MCF 10A (cell line): Measurements from ENCODE around the gene NTHL1. TPM values are rescaled to one million over a fixed set of nuclear protein-coding genes. Genes with fewer than 3 reads are reported as not detected.

ENCODE experiments used
- Bru-seq: library from RNA; stranded (reverse); fragments of 400-500 nt; gene quantifications from one replicate; lab custom pipeline; 2021; lab: Mats Ljungman, UMichigan
- BruChase-seq, 2 experiments: library from RNA; stranded (reverse); fragments of 400-500 nt; gene quantifications; one replicate each; lab custom pipeline; 2021; lab: Mats Ljungman, UMichigan
- BruUV-seq: library from RNA; stranded (reverse); fragments of 400-500 nt; replicated peaks from 2 replicates; lab custom pipeline; 2021; lab: Mats Ljungman, UMichigan
- CTCF ChIA-PET: fragments of 300-600 bp; sonication (Branson Sonifier 250); formaldehyde crosslinking; extraction: SDS; loops from one replicate; lab custom pipeline; 2021; ENCODE audit warnings: antibody characterized with exemption, inconsistent platforms; lab: Yijun Ruan, JAX
- POLR2A ChIA-PET: fragments of 300-600, 350-650 bp; sonication (Branson Sonifier 250); formaldehyde crosslinking; extraction: SDS; loops from one replicate; lab custom pipeline; 2020; ENCODE audit warnings: antibody characterized with exemption, inconsistent platforms; lab: Yijun Ruan, JAX
- DNase-seq: peaks from one replicate; pipeline ENCODE4 v3.0.0-alpha.2; 2018; ENCODE audit not compliant: unreplicated experiment
- H3K27ac Mint-ChIP-seq: one replicate; pipeline ENCODE4 v1.8.0; 2022; ENCODE audit warnings: mild to moderate bottlenecking, low read depth, mixed read lengths; ENCODE audit not compliant: unreplicated experiment
- H3K27me3 Mint-ChIP-seq: one replicate; pipeline ENCODE4 v1.8.0; 2022; ENCODE audit warnings: mixed read lengths; ENCODE audit not compliant: insufficient read depth, unreplicated experiment
- H3K36me3 Mint-ChIP-seq: one replicate; pipeline ENCODE4 v1.8.0; 2022; ENCODE audit warnings: mild to moderate bottlenecking, moderate library complexity, mixed read lengths; ENCODE audit not compliant: insufficient read depth, unreplicated experiment
- H3K4me1 Mint-ChIP-seq: one replicate; pipeline ENCODE4 v1.8.0; 2022; ENCODE audit warnings: mixed read lengths; ENCODE audit not compliant: insufficient read depth, unreplicated experiment
- H3K4me3 Mint-ChIP-seq: one replicate; pipeline ENCODE4 v1.8.0; 2022; ENCODE audit warnings: mild to moderate bottlenecking, moderate library complexity, mixed read lengths; ENCODE audit not compliant: unreplicated experiment
- H3K9me3 Mint-ChIP-seq: one replicate; pipeline ENCODE4 v1.8.0; 2022; ENCODE audit warnings: mixed read lengths; ENCODE audit not compliant: unreplicated experiment
- intact Hi-C: fragments of 100-400 bp; cut with micrococcal nuclease; formaldehyde crosslinking; loops from 2 replicates; pipeline ENCODE4 v1.14.1; 2022
- long read RNA-seq: library from polyadenylated mRNA; stranded (forward); transcript quantifications from one replicate; pipeline ENCODE4 v2.0.0, GENCODE V29; 2022
- total RNA-seq: library from RNA; stranded (reverse); gene quantifications from 2 replicates; pipeline ENCODE4 v1.2.3, GENCODE V29; 2022
- TF ChIP-seq, protein P1 (sequence below): fragments of 200-600 bp; IDR thresholded peaks from one replicate; pipeline ENCODE4 v1.8.0; 2022; ENCODE audit warnings: antibody characterized with exemption, mild to moderate bottlenecking; ENCODE audit not compliant: unreplicated experiment

Gene NTHL1
- 16.4 and 17.7 TPM in 2 replicates for total RNA-seq
- percentile 23 among the genes with signal in this experiment for Bru-seq, nascent RNA
- percentile 34 among the genes with signal in this experiment for BruChase-seq, experiment 1, labeled RNA remaining after a 6-hour chase
- BruChase-seq, experiment 2, labeled RNA remaining after a 2-hour chase: percentile 28 among the genes with signal in this experiment
- long read RNA-seq, transcript NTHL1-201 (6 exons, 1,067 nt): major isoform, 38 of 42 reads
- long read RNA-seq, partial matches to known transcripts: 0 of 42 reads
- long read RNA-seq, other reads (novel, unspliced or antisense): 4 of 42 reads

GRCh38 chr16:2047330-2048115 is at the start of gene NTHL1, which contains the start of gene TSC2:
TSS of gene NTHL1 (minus strand) at chr16:2047834. CDS start at chr16:2047823, 11 bp downstream.
TSS of gene TSC2 (plus strand) at chr16:2047985. CDS start at chr16:2048616, 631 bp downstream.
- intact Hi-C loops: no loop called here
- peak within 1 kb of the TSS; percentile 63 for H3K27ac Mint-ChIP-seq
- H3K9me3 Mint-ChIP-seq: no peaks in the 10 kb centered on the region
- CTCF ChIA-PET: interaction anchor here (0.6 to 3.4 kb wide), 10 partner anchors 9 to 205 kb away, joined by 3 to 15 read pairs (median 4); no protein-coding TSS in a partner anchor
- TF ChIP-seq, protein P1, sequence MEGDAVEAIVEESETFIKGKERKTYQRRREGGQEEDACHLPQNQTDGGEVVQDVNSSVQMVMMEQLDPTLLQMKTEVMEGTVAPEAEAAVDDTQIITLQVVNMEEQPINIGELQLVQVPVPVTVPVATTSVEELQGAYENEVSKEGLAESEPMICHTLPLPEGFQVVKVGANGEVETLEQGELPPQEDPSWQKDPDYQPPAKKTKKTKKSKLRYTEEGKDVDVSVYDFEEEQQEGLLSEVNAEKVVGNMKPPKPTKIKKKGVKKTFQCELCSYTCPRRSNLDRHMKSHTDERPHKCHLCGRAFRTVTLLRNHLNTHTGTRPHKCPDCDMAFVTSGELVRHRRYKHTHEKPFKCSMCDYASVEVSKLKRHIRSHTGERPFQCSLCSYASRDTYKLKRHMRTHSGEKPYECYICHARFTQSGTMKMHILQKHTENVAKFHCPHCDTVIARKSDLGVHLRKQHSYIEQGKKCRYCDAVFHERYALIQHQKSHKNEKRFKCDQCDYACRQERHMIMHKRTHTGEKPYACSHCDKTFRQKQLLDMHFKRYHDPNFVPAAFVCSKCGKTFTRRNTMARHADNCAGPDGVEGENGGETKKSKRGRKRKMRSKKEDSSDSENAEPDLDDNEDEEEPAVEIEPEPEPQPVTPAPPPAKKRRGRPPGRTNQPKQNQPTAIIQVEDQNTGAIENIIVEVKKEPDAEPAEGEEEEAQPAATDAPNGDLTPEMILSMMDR: peak; percentile 39
- peaks cover 23% of the 10 kb centered on the region for H3K4me1 Mint-ChIP-seq
- no peaks in the 10 kb centered on the region for H3K27me3 Mint-ChIP-seq
- no TSS peak for BruUV-seq
- DNase-seq: peak; percentile 95
- POLR2A ChIA-PET: interaction anchor here (0.6 to 3.0 kb wide), 23 partner anchors 9 to 1622 kb away, joined by 3 to 33 read pairs (median 5); partner anchors contain the start of genes MLST8, NHERF2, RAB11FIP3 and RPS2
- peaks cover 23% of the 10 kb centered on the region for H3K36me3 Mint-ChIP-seq
- peak within 1 kb of the TSS; percentile 86 for H3K4me3 Mint-ChIP-seq

DNA sequence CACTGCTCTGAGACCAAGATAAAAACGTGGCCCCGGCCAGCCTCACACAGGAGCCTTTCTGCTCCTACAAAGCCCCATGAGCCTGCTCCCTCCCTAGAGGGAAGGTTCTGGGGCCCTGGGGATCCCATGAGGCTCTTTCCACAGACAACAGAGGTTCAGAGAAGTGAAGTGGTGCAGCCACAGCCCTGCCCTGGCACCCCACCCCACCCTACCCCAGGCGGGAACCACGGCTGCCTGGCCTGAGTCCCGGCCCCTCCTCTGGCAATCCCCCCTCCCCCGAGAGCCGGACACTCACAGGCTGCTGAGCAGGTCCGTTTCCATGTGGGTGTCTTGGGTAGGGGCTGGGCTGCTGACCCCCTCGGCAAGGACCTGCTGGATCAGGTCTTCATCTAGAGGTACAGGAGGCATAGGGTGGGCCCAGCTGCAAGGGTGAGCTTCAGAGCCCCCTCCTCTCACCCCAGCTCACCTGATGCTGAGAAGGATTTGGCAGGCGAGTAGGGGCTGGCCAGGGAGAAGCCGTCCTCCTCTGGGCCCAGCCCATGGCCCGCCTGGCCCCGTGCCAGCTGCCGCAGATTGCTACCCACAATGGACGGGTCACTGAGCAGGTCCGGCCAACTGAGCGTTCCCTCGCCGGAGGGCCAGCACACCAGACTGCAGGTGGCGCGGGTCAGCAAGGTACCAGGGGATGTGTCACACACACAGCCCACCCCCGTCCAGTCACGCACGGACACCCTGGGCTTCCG is 49.4 kb upstream of the NTHL1 start:
- ChIA-PET POLR2A (no interaction called here), CTCF (interaction anchor here (0.6 kb wide), 1 partner anchor 197 kb away, joined by 3 read pairs; no protein-coding TSS in a partner anchor)
- Mint-ChIP-seq H3K36me3 (peaks cover 58% of the 10 kb centered on the region), H3K27me3 (no peaks in the 10 kb centered on the region), H3K27ac (no peak overlapping the region), H3K4me3 (no peak overlapping the region), H3K9me3 (no peaks in the 10 kb centered on the region), H3K4me1 (no peaks in the 10 kb centered on the region)
- TF ChIP-seq, protein P1: no peak
- no peak for DNase-seq
- no TSS peak for BruUV-seq
- intact Hi-C loops: no loop called here

DNA sequence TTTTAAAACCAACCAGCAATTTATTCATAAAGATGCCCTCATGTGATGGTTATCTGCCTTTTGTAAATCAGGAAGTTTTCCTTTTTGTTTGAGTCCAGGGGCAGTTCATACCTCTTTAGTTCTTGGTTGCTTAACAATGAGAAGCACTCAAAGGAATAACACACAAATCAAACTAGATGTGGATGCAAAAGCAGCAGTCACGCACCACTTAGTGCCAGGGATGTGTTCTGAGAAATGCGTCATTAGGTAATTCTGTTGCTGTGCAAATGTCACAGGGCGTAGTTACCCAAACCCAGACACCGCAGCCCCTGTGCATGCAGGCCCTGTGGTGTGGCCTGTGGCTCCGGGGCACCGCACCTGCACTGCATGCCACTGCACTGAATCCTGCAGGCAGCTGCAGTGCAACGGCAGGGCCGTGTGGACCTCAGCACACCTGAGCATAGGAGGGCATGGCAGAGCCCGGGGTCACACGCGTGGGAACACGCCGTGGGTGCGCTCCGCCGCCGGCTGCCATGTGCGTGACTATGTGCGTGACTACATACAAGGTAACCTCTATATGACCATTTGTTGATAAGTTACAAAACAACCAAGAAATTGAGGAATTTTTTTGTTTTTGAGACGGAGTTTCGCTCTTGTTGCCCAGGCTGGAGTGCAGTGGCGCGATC is 48.4 kb upstream of the NTHL1 start:
- POLR2A ChIA-PET: no interaction called here
- Mint-ChIP-seq H3K4me1 (no peaks in the 10 kb centered on the region), H3K36me3 (peaks cover 58% of the 10 kb centered on the region), H3K27me3 (no peaks in the 10 kb centered on the region), H3K4me3 (no peak overlapping the region), H3K27ac (no peak overlapping the region), H3K9me3 (no peaks in the 10 kb centered on the region)
- TF ChIP-seq, protein P1: no peak
- BruUV-seq: no TSS peak
- intact Hi-C loops: no loop called here
- CTCF ChIA-PET: no interaction called here
- no peak for DNase-seq
